Fibroblast of mammary gland (primary cell): ENCODE measurements around the gene SLC1A1.
A peak's percentile ranks its signal among the peaks of the same experiment; 100 is the strongest.

Experiments used
- DNase-seq: peaks from one replicate; pipeline ENCODE4 v3.0.0-alpha.2; 2010; ENCODE audit warnings: low read depth
- H3K4me3 ChIP-seq: 2 replicates; pipeline ENCODE4 v1.5.1; 2011; ENCODE audit warnings: low read depth, mild to moderate bottlenecking, low read length, moderate library complexity; ENCODE audit not compliant: control insufficient read depth
- TF ChIP-seq, protein P1 (sequence below): conservative IDR thresholded peaks from 2 replicates; pipeline ENCODE4 v1.5.1; 2011; ENCODE audit warnings: low read depth, low read length, inconsistent platforms; ENCODE audit not compliant: control insufficient read depth, insufficient read depth

Gene SLC1A1

GRCh38 chr9:4475301-4475700 lies 15.0 kb upstream of the SLC1A1 start:
- no peak for DNase-seq
- no peak overlapping the region for H3K4me3 ChIP-seq
- TF ChIP-seq, protein P1, sequence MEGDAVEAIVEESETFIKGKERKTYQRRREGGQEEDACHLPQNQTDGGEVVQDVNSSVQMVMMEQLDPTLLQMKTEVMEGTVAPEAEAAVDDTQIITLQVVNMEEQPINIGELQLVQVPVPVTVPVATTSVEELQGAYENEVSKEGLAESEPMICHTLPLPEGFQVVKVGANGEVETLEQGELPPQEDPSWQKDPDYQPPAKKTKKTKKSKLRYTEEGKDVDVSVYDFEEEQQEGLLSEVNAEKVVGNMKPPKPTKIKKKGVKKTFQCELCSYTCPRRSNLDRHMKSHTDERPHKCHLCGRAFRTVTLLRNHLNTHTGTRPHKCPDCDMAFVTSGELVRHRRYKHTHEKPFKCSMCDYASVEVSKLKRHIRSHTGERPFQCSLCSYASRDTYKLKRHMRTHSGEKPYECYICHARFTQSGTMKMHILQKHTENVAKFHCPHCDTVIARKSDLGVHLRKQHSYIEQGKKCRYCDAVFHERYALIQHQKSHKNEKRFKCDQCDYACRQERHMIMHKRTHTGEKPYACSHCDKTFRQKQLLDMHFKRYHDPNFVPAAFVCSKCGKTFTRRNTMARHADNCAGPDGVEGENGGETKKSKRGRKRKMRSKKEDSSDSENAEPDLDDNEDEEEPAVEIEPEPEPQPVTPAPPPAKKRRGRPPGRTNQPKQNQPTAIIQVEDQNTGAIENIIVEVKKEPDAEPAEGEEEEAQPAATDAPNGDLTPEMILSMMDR: no peak

- TF ChIP-seq, protein P1: no peak
- H3K4me3 ChIP-seq: no peak overlapping the region
- no peak for DNase-seq
Observed at GRCh38 chr9:4486176-4486575, 4.1 kb upstream of the SLC1A1 start.

DNA sequence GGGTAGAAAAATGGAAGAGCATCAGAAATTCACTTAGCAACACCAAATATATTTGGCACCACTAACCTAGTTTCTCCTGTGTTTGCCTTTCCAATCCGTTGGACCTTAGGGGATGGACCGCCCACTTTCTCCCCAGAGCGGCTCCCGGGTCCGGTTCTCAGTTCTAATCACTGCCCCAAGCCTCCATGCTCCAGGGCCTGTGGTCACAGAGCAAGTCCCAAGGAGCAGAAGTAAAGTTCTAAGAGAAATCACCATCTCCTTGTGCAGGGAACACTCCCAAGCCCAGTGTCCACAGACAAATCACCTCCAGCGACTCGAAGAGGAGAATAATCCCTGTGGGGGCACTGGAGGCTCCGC lies 728 bp upstream of the SLC1A1 start:
- peak overlapping the region; percentile 61 for H3K4me3 ChIP-seq
- DNase-seq: peak; percentile 24
- TF ChIP-seq, protein P1: no peak

DNA sequence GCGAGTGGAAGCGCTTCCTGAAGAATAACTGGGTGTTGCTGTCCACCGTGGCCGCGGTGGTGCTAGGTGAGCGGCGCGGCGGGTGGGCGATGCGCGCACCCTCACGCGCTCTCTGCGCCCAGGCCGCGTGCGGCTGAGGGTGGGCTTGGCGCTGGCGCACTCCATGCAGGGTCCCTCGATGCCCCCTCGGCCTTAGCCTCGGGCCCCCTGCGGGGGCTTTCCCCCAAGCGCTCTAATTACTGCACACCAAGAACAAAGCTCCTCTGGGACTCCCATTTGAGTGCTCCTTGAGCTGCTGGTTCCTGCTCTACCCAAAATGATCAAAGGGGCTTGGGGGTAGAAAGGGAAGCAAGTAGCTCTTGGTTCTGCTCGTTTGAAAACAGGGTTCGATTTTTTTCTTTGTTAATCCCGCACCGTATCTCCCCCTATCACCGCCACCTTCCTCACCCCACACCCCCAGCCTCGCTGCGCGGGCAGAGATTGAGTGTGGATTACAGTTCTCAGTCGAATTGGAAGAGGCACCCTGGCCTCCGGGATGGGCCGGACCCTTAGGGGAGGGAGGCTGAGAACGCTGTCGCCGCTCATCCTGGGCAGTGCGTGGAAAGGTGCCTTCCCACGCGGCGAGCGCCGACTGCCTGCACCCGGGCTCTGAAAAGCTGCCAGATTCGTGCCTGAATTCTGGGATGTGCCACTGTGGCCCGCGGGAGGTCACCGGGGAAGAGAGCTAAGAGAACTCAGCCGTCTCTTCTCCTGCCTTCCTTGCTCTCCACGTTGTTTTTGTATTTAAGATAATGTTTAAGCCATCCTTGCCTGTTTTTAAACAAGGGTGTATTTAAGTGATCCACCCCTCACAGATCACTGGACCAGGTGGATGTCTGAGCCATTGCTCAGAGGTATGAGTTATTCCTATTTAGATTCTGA lies 697 bp downstream of the SLC1A1 start:
- TF ChIP-seq, protein P1: no peak
- DNase-seq: no peak
- peak overlapping the region; percentile 61 for H3K4me3 ChIP-seq

- peak overlapping the region; percentile 61 for H3K4me3 ChIP-seq
- no peak for DNase-seq
- TF ChIP-seq, protein P1: no peak
Observed at GRCh38 chr9:4491626-4491975, 1.3 kb downstream of the SLC1A1 start.

GRCh38 chr9:4494332-4494731 lies 4.1 kb downstream of the SLC1A1 start:
- no peak overlapping the region for H3K4me3 ChIP-seq
- TF ChIP-seq, protein P1: no peak
- peak; percentile 48 for DNase-seq
